Suprapubic skin (tissue), 4 donors: ENCODE data around the gene SKAP2. TPM values are rescaled to one million over a fixed set of nuclear protein-coding genes. Genes with fewer than 3 reads are reported as not detected.

ENCODE experiments used
- DNase-seq, 2 donors: peaks; one replicate each; pipeline ENCODE4 v3.0.0-alpha.2; 2019; ENCODE audit warnings: low spot score in 2 of 2
- H3K27ac ChIP-seq: fragments of 200-600 bp; sonication (generic); one replicate; pipeline ENCODE4 v1.5.1; 2019
- H3K27me3 ChIP-seq: fragments of 200-600 bp; sonication (generic); one replicate; pipeline ENCODE4 v1.5.1; 2019
- H3K36me3 ChIP-seq: fragments of 200-600 bp; sonication (generic); one replicate; pipeline ENCODE4 v1.5.1; 2019
- H3K4me1 ChIP-seq: fragments of 200-600 bp; sonication (generic); one replicate; pipeline ENCODE4 v1.5.1; 2019
- H3K4me3 ChIP-seq: fragments of 200-600 bp; sonication (generic); one replicate; pipeline ENCODE4 v1.5.1; 2019; ENCODE audit warnings: mild to moderate bottlenecking
- H3K9me3 ChIP-seq: fragments of 200-600 bp; sonication (generic); one replicate; pipeline ENCODE4 v1.5.1; 2019
- CTCF ChIP-seq, 2 donors: fragments of 200-600 bp in 1 of 2; fragments of 450-650 bp in 1 of 2; sonication (generic) in 1 of 2; IDR thresholded peaks; one replicate each; pipeline ENCODE4 v1.5.1; 2016 to 2019; ENCODE audit warnings: antibody characterized with exemption in 2 of 2, mild to moderate bottlenecking in 1 of 2, moderate library complexity in 1 of 2
- EP300 ChIP-seq: sonication (generic); formaldehyde crosslinking; IDR thresholded peaks from one replicate; pipeline ENCODE4 v1.6.1; 2017; ENCODE audit warnings: antibody characterized with exemption
- POLR2A ChIP-seq, 2 donors: fragments of 450-650 bp; IDR thresholded peaks; one replicate each; pipeline ENCODE4 v1.6.1; 2017; ENCODE audit warnings: antibody characterized with exemption in 2 of 2, mild to moderate bottlenecking in 2 of 2, moderate library complexity in 2 of 2
- POLR2AphosphoS5 ChIP-seq, 3 donors: sonication (generic); formaldehyde crosslinking; IDR thresholded peaks; one replicate each; pipeline ENCODE4 v1.6.1; 2017; ENCODE audit warnings: antibody characterized with exemption in 3 of 3
- WGBS: methylation state at CpG from one replicate; pipeline ENCODE4 v1.1.5; 2018; 5-methylcytosine and 5-hydroxymethylcytosine counted together
- total RNA-seq, 4 donors: library from RNA; depleted of rRNA; stranded (reverse); fragments of >200 nt; gene quantifications; one replicate each; pipeline ENCODE4 v1.1.0, GENCODE V29; 2016

SKAP2 gene
- total RNA-seq, 4 donors from 2014 or later, result 21.3 to 34.4 (median 23.9) TPM

- H3K4me1 ChIP-seq, result no peaks in the 10 kb centered on the region
- TF ChIP-seq POLR2AphosphoS5 (IDR thresholded peaks at IDR 0.05), result no peak
- TF ChIP-seq CTCF (IDR thresholded peaks at IDR 0.05), result no peak
- TF ChIP-seq EP300, result no peak
- no peak for TF ChIP-seq POLR2A (IDR thresholded peaks at IDR 0.05)
- no peaks in the 10 kb centered on the region for H3K36me3 ChIP-seq
- no peaks in the 10 kb centered on the region for H3K27me3 ChIP-seq
- 83% methylated on average over 6 of the region's 6 CpGs for WGBS
- DNase-seq, result no peak
- H3K27ac ChIP-seq, result no peak overlapping the region
- no peaks in the 10 kb centered on the region for H3K9me3 ChIP-seq
- H3K4me3 ChIP-seq, result no peak overlapping the region
Observed at GRCh38 chr7:26645121-26645520, 219.3 kb downstream of the SKAP2 start.

- TF ChIP-seq POLR2A (IDR thresholded peaks at IDR 0.05) (no peak), EP300 (no peak), POLR2AphosphoS5 (IDR thresholded peaks at IDR 0.05) (no peak), CTCF (IDR thresholded peaks at IDR 0.05) (no peak)
- Histone ChIP-seq H3K9me3 (no peaks in the 10 kb centered on the region), H3K27me3 (no peaks in the 10 kb centered on the region), H3K27ac (no peak overlapping the region), H3K4me3 (no peak overlapping the region), H3K4me1 (no peaks in the 10 kb centered on the region), H3K36me3 (no peaks in the 10 kb centered on the region)
- DNase-seq, result no peak
- 98% methylated on average over 3 of the region's 3 CpGs for WGBS
Observed at GRCh38 chr7:26642416-26642815, 222.0 kb downstream of the SKAP2 start.

- WGBS, result 98% methylated on average over 5 of the region's 5 CpGs
- no peak for DNase-seq
- H3K4me1 ChIP-seq, result no peaks in the 10 kb centered on the region
- H3K27ac ChIP-seq, result no peak overlapping the region
- H3K27me3 ChIP-seq, result peaks cover 3% of the 10 kb centered on the region
- no peaks in the 10 kb centered on the region for H3K9me3 ChIP-seq
- H3K4me3 ChIP-seq, result no peak overlapping the region
- TF ChIP-seq CTCF (IDR thresholded peaks at IDR 0.05) (no peak), POLR2A (IDR thresholded peaks at IDR 0.05) (no peak), POLR2AphosphoS5 (IDR thresholded peaks at IDR 0.05) (no peak)
- H3K36me3 ChIP-seq, result no peaks in the 10 kb centered on the region
Observed at GRCh38 chr7:26639695-26640094, 224.7 kb downstream of the SKAP2 start.

- Histone ChIP-seq H3K36me3 (no peaks in the 10 kb centered on the region), H3K27ac (no peak overlapping the region), H3K4me1 (no peaks in the 10 kb centered on the region), H3K27me3 (peaks cover 3% of the 10 kb centered on the region), H3K4me3 (no peak overlapping the region), H3K9me3 (no peaks in the 10 kb centered on the region)
- TF ChIP-seq POLR2A (IDR thresholded peaks at IDR 0.05) (no peak), EP300 (no peak), CTCF (IDR thresholded peaks at IDR 0.05) (no peak), POLR2AphosphoS5 (IDR thresholded peaks at IDR 0.05) (no peak)
- DNase-seq, result no peak
- 93% methylated on average over 4 of the region's 4 CpGs for WGBS
Observed at GRCh38 chr7:26639111-26639510, 225.3 kb downstream of the SKAP2 start.

GRCh38 chr7:26638140-26638539 lies 226.2 kb downstream of the SKAP2 start:
- WGBS, result 90% methylated on average over 14 of the region's 14 CpGs
- Histone ChIP-seq H3K27me3 (peaks cover 3% of the 10 kb centered on the region), H3K4me3 (no peak overlapping the region), H3K36me3 (no peaks in the 10 kb centered on the region), H3K4me1 (no peaks in the 10 kb centered on the region), H3K9me3 (no peaks in the 10 kb centered on the region), H3K27ac (no peak overlapping the region)
- TF ChIP-seq POLR2A (IDR thresholded peaks at IDR 0.05) (no peak), CTCF (IDR thresholded peaks at IDR 0.05) (no peak), POLR2AphosphoS5 (IDR thresholded peaks at IDR 0.05) (no peak), EP300 (no peak)
- no peak for DNase-seq
